Neural cell (in vitro differentiated cells): ENCODE measurements around the gene TLX2. TPM values are rescaled to one million over a fixed set of nuclear protein-coding genes. Genes with fewer than 3 reads are reported as not detected.

ENCODE experiments used
- H2AFZ ChIP-seq: fragments of 200-600, 300-800 bp; sonication (generic), shearing (Covaris generic); 2 replicates; pipeline ENCODE4 v1.6.0; 2014; ENCODE audit warnings: low read depth, mild to moderate bottlenecking, antibody characterized with exemption, low read length, moderate library complexity
- H3F3A ChIP-seq: fragments of 200-600 bp; shearing (Covaris generic); 2 replicates; pipeline ENCODE4 v1.6.1; 2016; ENCODE audit warnings: mild to moderate bottlenecking, moderate library complexity, mixed read lengths, antibody characterized with exemption, low read length; ENCODE audit not compliant: insufficient read depth, poor library complexity, severe bottlenecking
- H3K27ac ChIP-seq: fragments of 200-600, 300-800 bp; sonication (generic), shearing (Covaris generic); 2 replicates; pipeline ENCODE4 v1.5.1; 2014; ENCODE audit warnings: mild to moderate bottlenecking, low read length, moderate library complexity
- H3K27me3 ChIP-seq: fragments of 300-800, 200-600 bp; sonication (generic), shearing (Covaris generic); 2 replicates; pipeline ENCODE4 v1.6.0; 2014; ENCODE audit warnings: mild to moderate bottlenecking, low read depth, low read length, moderate library complexity; ENCODE audit not compliant: insufficient read depth
- H3K36me3 ChIP-seq: fragments of 300-800, 200-600 bp; sonication (generic), shearing (Covaris generic); 2 replicates; pipeline ENCODE4 v1.5.1; 2014; ENCODE audit warnings: mild to moderate bottlenecking, antibody characterized with exemption, low read length, moderate library complexity; ENCODE audit not compliant: insufficient read depth
- H3K4me2 ChIP-seq: fragments of 300-800, 200-600 bp; sonication (generic), shearing (Covaris generic); 2 replicates; pipeline ENCODE4 v1.6.0; 2014; ENCODE audit warnings: mild to moderate bottlenecking, low read length
- H3K4me3 ChIP-seq: fragments of 300-800, 200-600 bp; sonication (generic), shearing (Covaris generic); 2 replicates; pipeline ENCODE4 v1.5.1; 2014; ENCODE audit warnings: mild to moderate bottlenecking, low read length, moderate library complexity
- H3K79me2 ChIP-seq: fragments of 200-600 bp; shearing (Covaris generic); replicated peaks from 2 replicates; pipeline ENCODE4 v1.6.0; 2014; ENCODE audit warnings: mild to moderate bottlenecking, low read length, moderate library complexity; ENCODE audit not compliant: insufficient read depth
- H3K9ac ChIP-seq: fragments of 300-800, 200-600 bp; sonication (generic), shearing (Covaris generic); 2 replicates; pipeline ENCODE4 v1.6.1; 2016; ENCODE audit warnings: mild to moderate bottlenecking, low read length, mixed read lengths
- H3K9me2 ChIP-seq: fragments of 200-600 bp; shearing (Covaris generic); 2 replicates; pipeline ENCODE4 v1.6.1; 2016; ENCODE audit warnings: mild to moderate bottlenecking, low read length, mixed read lengths; ENCODE audit not compliant: insufficient read depth
- H3K9me3 ChIP-seq: fragments of 200-600, 300-800 bp; sonication (generic), shearing (Covaris generic); 2 replicates; pipeline ENCODE4 v1.6.1; 2016; ENCODE audit warnings: mild to moderate bottlenecking, mixed run types, low read length, moderate library complexity, mixed read lengths
- H4K20me1 ChIP-seq: fragments of 200-600 bp; shearing (Covaris generic); 2 replicates; pipeline ENCODE4 v1.6.1; 2016; ENCODE audit warnings: mild to moderate bottlenecking, mixed run types; ENCODE audit not compliant: insufficient read depth
- EP300 ChIP-seq: fragments of 450-650 bp; conservative IDR thresholded peaks from 2 replicates; pipeline ENCODE4 v1.6.1; 2014; ENCODE audit warnings: antibody characterized with exemption, mild to moderate bottlenecking, moderate library complexity; ENCODE audit not compliant: poor library complexity, severe bottlenecking
- EZH2 ChIP-seq: fragments of 200-600, 300-800 bp; shearing (Covaris generic), sonication (generic); IDR thresholded peaks from 2 replicates; pipeline ENCODE4 v1.6.1; 2014; ENCODE audit warnings: antibody characterized with exemption, low read length, borderline replicate concordance, mild to moderate bottlenecking; ENCODE audit not compliant: insufficient read depth, poor library complexity, severe bottlenecking
- MXI1 ChIP-seq: fragments of 450-650 bp; conservative IDR thresholded peaks from 2 replicates; pipeline ENCODE4 v1.6.1; 2014; ENCODE audit warnings: antibody characterized with exemption, mild to moderate bottlenecking; ENCODE audit not compliant: poor library complexity, severe bottlenecking
- POLR2AphosphoS5 ChIP-seq: IDR thresholded peaks from 2 replicates; pipeline ENCODE4 v1.6.1; 2012
- RAD21 ChIP-seq: fragments of 450-650 bp; conservative IDR thresholded peaks from 2 replicates; pipeline ENCODE4 v1.6.1; 2014; ENCODE audit warnings: antibody characterized with exemption, mild to moderate bottlenecking, moderate library complexity
- SMC3 ChIP-seq: fragments of 450-650 bp; conservative IDR thresholded peaks from 2 replicates; pipeline ENCODE4 v1.6.1; 2014; ENCODE audit warnings: antibody characterized with exemption, mild to moderate bottlenecking, moderate library complexity; ENCODE audit not compliant: poor library complexity
- TAF1 ChIP-seq: IDR thresholded peaks from 2 replicates; pipeline ENCODE4 v1.6.1; 2012; ENCODE audit warnings: low read depth
- polyA plus RNA-seq: library from polyadenylated mRNA; depleted of rRNA; stranded (reverse); fragments of >200 nt; gene quantifications from 2 replicates; pipeline ENCODE4 v1.2.3, GENCODE V29; 2014
- TF ChIP-seq, protein P1 (sequence below): fragments of 450-650 bp; IDR thresholded peaks from 2 replicates; pipeline ENCODE4 v1.5.1; 2014; ENCODE audit warnings: antibody characterized with exemption, mild to moderate bottlenecking, moderate library complexity; ENCODE audit not compliant: poor library complexity, severe bottlenecking
- TF ChIP-seq, protein P2 (sequence below): IDR thresholded peaks from 2 replicates; pipeline ENCODE4 v1.6.1; 2012; ENCODE audit warnings: borderline replicate concordance

TLX2 gene
- polyA plus RNA-seq, 1 donor from 2014 or later, result not detected

DNA sequence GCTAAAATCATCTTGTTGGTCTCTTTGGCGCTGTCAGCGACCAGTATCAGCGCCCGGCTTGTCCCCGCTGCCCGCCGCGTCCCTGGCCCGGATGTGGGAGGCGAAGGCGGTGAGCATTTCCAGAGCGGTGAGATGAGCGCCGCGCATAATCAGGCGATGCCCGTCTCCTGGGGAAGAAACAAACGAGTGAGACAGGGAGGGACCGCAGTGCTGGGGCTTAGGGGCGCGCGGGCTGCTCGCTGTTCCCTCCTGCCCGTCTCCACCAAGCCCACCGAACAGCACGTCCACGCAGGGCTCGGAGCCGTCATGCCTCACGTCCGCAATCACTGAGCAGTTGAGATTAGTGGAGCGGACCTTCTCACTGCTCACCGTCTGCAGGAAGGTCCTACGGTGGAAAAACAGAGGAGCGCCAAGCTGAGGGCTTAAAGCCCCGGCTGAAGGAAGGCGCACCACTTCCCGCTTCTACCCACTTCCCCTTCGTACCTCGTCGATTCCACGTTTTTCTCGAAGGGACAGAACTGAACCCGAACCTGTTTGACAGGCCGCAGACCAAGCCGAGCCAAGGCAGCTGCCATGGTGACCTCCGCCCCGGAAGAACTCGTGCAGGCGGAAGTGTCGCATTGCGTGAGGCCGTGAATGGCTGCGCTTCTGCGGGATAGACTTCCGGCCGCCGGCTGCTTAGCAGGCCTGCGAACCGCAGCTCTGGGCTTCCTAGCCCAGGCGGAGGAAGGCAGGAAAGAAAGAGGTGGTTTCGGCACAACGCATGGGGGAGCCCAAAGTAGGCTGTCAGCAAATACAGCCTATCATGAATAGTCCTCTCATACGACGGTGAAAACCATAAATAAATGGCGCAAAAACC is 41.9 kb upstream of the TLX2 start, which contains the start of gene MRPL53:
TSS of gene MRPL53 (minus strand) at position 595 of the 859 bp plus-strand sequence. CDS start at position 575, 20 bp downstream.
- Histone ChIP-seq H3K9ac (peak within 1 kb of the TSS; percentile 84), H3K27me3 (no peaks in the 10 kb centered on the region), H3K36me3 (no peaks in the 10 kb centered on the region), H2AFZ (peak within 1 kb of the TSS; percentile 99), H3F3A (peaks cover 3% of the 10 kb centered on the region), H3K4me2 (peak within 1 kb of the TSS; percentile 68), H3K9me2 (no peaks in the 10 kb centered on the region), H3K27ac (peak within 1 kb of the TSS; percentile 94), H3K4me3 (peak within 1 kb of the TSS; percentile 83), H3K9me3 (no peaks in the 10 kb centered on the region), H4K20me1 (no peaks in the 10 kb centered on the region), H3K79me2 (no peaks in the 10 kb centered on the region)
- TF ChIP-seq EP300, result peak; percentile 52
- TF ChIP-seq, protein P1, sequence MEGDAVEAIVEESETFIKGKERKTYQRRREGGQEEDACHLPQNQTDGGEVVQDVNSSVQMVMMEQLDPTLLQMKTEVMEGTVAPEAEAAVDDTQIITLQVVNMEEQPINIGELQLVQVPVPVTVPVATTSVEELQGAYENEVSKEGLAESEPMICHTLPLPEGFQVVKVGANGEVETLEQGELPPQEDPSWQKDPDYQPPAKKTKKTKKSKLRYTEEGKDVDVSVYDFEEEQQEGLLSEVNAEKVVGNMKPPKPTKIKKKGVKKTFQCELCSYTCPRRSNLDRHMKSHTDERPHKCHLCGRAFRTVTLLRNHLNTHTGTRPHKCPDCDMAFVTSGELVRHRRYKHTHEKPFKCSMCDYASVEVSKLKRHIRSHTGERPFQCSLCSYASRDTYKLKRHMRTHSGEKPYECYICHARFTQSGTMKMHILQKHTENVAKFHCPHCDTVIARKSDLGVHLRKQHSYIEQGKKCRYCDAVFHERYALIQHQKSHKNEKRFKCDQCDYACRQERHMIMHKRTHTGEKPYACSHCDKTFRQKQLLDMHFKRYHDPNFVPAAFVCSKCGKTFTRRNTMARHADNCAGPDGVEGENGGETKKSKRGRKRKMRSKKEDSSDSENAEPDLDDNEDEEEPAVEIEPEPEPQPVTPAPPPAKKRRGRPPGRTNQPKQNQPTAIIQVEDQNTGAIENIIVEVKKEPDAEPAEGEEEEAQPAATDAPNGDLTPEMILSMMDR, result peak; percentile 26
- no peak for TF ChIP-seq EZH2
- TF ChIP-seq, protein P2, sequence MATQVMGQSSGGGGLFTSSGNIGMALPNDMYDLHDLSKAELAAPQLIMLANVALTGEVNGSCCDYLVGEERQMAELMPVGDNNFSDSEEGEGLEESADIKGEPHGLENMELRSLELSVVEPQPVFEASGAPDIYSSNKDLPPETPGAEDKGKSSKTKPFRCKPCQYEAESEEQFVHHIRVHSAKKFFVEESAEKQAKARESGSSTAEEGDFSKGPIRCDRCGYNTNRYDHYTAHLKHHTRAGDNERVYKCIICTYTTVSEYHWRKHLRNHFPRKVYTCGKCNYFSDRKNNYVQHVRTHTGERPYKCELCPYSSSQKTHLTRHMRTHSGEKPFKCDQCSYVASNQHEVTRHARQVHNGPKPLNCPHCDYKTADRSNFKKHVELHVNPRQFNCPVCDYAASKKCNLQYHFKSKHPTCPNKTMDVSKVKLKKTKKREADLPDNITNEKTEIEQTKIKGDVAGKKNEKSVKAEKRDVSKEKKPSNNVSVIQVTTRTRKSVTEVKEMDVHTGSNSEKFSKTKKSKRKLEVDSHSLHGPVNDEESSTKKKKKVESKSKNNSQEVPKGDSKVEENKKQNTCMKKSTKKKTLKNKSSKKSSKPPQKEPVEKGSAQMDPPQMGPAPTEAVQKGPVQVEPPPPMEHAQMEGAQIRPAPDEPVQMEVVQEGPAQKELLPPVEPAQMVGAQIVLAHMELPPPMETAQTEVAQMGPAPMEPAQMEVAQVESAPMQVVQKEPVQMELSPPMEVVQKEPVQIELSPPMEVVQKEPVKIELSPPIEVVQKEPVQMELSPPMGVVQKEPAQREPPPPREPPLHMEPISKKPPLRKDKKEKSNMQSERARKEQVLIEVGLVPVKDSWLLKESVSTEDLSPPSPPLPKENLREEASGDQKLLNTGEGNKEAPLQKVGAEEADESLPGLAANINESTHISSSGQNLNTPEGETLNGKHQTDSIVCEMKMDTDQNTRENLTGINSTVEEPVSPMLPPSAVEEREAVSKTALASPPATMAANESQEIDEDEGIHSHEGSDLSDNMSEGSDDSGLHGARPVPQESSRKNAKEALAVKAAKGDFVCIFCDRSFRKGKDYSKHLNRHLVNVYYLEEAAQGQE, result peak; percentile 83
- peak; percentile 90 for TF ChIP-seq MXI1
- no peak for TF ChIP-seq RAD21
- TF ChIP-seq POLR2AphosphoS5, result peak; percentile 99
- TF ChIP-seq SMC3, result peak; percentile 41
- TF ChIP-seq TAF1, result peak; percentile 91

DNA sequence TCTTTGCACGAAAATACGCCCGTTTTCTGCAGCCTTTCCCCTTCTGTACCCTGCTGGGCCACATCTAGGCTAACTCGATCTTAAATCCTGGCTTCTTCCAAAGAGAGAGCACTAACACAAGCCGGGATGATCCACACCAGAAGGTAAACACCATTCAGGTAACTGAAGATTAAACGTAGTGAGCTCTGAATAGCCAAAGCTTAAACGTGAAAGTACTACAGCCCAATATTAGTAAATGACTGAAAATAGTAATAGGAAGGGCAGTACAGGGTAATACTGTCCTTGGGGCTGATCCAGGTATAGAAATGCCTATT is 41.3 kb upstream of the TLX2 start:
- H3K36me3 ChIP-seq, result no peaks in the 10 kb centered on the region
- peak overlapping the region; percentile 94 for H3K27ac ChIP-seq
- H3K4me3 ChIP-seq, result peak overlapping the region; percentile 83
- H3K9ac ChIP-seq, result peak overlapping the region; percentile 84
- H3K79me2 ChIP-seq, result no peaks in the 10 kb centered on the region
- no peaks in the 10 kb centered on the region for H3K27me3 ChIP-seq
- no peaks in the 10 kb centered on the region for H4K20me1 ChIP-seq
- peak overlapping the region; percentile 99 for H2AFZ ChIP-seq
- H3F3A ChIP-seq, result peaks cover 3% of the 10 kb centered on the region
- H3K9me2 ChIP-seq, result no peaks in the 10 kb centered on the region
- no peaks in the 10 kb centered on the region for H3K9me3 ChIP-seq
- H3K4me2 ChIP-seq, result peak overlapping the region; percentile 68
- TF ChIP-seq, protein P1, result no peak
- no peak for TF ChIP-seq POLR2AphosphoS5
- TF ChIP-seq TAF1, result no peak
- TF ChIP-seq EZH2, result no peak
- no peak for TF ChIP-seq EP300
